GM21723 (cell line): ENCODE data around the gene EDNRA.
"Not testable (repeated sequence)": the region's sequence is repeated elsewhere in the genome, so short reads cannot be mapped to it uniquely, and the experiment has no call there.

Experiments used
- ATAC-seq: cut with Tn5 transposase; IDR thresholded peaks from one replicate; pipeline ENCODE4 v1.9.1; 2021; ENCODE audit warnings: mild to moderate bottlenecking, moderate library complexity; ENCODE audit not compliant: unreplicated experiment

Gene EDNRA

DNA sequence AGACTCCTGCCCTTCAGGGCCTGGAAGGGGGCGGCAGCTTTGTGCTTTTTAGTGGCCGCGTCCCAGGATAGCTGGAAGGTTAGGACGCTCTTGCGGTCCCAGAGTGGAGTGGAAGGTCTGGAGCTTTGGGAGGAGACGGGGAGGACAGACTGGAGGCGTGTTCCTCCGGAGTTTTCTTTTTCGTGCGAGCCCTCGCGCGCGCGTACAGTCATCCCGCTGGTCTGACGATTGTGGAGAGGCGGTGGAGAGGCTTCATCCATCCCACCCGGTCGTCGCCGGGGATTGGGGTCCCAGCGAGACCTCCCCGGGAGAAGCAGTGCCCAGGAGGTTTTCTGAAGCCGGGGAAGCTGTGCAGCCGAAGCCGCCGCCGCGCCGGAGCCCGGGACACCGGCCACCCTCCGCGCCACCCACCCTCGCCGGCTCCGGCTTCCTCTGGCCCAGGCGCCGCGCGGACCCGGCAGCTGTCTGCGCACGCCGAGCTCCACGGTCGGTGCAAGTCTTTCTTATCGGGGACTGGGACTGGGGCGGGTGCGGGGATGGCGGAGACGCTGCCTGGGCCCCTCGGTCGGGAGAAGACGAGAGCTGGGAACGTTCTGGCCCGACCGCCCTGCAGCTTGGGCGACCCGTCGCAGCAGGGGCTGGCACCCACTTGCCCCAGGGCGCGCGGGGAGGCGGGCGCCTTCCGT lies at the start of gene EDNRA:
EDNRA (plus strand) TSS at position 207 of the 686 bp plus-strand sequence. CDS start 4,585 bp downstream, outside the sequence.
- no peak for ATAC-seq

DNA sequence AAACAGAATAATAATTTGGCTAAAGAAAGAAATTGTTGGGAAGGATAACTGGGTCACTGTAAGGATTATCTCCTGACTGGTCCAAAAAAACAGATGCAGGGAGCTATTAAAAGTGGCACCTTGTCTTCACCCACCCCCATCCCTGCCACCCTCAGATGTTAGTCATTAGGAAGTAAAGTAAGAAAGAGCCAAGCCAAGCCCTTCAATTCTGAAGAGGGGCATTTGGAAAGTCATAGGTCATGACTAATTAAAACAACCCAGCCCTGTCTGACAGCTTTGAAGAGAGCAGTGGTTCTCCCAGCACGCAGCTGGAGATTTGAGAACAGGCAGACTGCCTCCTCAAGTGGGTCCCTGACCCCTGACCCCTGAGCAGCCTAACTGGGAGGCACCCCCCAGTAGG lies 46.5 kb upstream of the EDNRA start:
- not testable (repeated sequence) for ATAC-seq

DNA sequence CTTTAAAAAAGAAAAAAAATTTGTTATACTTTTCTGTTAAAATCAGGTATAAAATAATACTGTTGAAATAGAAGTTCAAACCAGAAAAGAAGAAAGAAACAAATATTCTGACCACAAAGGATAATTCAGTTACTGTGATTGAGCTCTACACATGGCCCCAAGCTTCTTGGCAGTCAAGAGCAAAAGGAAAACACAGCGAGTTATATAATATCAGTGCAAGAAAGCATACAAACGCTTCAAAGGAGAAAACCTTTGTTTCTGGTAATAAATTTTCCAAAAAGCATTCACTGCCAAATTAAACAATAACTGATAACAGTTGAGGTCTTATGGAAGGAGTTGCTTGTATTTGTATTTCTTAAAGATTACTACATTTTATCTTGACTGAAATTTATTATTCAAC lies 40.5 kb upstream of the EDNRA start:
- ATAC-seq, result no peak

DNA sequence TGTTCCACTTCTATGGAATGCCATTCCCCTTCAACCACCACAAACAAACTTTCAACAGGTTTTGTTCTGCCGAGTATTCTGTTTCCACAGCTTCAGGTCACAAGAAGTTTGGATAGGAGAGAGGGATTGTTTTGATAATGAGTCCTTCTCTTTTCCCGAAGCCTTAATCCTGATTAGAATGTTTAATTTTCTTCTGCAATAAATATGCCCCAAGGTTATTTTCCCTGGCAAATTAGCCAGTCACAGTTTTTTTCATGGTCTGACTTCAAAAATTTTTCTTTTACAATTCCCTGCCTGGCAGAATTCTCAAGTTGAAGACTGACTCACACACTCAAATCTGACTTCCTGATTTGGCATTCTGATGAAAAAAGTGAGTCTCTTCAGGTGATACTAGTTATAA lies 33.1 kb upstream of the EDNRA start:
- ATAC-seq, result no peak

DNA sequence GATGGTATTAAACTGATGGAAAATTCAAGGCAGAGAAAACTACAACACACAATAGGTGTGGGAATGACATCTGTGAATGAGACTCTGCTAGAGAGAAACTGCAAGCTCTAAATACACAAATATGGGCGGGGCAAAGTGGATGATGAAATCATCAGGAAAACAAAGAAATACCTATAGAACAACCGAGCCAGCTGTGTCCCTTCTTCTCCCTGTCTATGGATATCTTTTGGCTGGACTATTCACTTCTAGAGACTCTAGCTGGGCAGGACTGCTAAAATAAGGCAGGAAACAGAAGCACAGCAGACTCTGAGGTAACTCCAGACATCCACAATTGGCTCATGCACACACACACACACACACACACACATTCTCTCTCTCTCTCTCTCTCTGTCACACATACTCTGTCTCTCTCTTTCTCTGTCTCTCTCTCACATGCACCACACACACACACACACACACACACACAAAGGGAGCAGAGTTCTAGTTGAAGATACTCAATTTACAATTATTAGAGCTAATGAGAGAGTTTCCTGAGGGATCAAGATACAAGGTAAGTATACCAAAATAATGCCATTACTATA lies 27.2 kb upstream of the EDNRA start:
- ATAC-seq, result no peak

DNA sequence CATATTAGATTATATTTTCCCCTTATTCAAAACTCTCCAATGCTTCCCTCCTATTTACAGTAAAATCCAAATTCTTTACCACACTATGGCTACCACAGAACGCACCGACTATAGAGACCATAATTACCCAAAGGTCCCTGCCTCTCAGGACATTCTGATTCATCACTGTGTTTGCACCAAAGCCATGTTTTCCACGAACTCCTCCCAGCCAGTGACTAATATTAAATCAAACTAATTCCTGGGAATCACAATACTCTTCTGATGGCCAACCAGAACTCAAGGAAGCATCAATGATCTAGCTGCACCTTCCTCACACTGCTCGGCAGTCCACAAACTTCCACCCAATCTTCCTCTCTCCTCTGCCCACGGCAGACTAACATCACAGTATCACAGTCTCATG lies 24.2 kb upstream of the EDNRA start:
- ATAC-seq, result no peak

DNA sequence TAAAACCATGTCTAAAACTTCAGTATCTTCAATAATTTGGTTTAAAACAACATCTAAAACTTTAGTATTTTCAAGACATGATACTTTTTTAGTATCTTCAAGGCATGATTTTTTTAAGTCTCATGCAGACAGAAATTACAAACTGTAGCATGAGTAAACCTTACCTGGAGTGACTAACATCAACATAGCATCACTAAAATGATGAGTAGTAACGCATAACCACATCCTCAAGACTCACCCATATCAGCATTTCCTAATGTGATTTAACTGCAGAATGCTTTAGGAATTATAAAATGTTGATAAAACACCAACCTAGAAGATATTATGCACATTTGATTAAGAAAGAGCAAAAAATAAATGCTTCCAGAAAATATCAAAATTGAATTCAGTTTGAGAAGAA lies 19.7 kb upstream of the EDNRA start:
- ATAC-seq, result no peak

DNA sequence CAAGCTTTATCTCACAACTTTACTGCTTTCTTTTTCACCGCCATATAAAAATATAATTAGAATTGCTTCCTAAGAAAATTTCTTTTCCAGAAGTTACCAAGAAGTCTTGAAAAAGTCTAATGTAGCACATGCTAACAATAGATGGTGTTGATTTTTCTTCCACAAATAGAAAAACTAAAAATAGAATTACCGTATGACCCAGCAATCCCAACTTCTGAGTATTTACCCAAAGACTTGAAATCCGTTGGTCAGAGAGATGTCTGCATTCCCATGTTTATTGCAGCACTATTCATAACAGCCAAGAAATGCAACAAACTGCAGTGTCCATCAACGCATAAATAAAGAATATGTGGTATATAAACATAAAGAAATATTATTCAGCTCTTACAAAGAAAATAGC lies 17.8 kb upstream of the EDNRA start:
- ATAC-seq, result no peak

DNA sequence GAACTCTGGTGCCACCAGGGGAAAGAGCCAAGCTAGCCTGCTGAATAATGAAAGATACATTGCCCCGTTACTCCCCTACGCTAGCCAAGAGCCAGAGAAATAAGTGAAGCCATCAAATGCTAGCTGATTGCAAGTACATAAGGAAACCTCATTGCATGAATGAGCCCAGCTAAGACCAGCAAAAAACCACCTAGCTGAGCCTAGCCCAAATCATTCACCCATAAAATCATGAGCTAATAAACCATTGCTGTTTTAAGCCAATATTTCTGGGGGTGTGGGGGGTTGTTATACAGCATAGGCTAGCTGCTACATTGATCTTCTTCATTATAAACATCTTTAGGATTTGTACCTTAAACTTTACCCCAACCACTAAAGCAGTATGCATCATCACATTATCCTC lies 15.4 kb upstream of the EDNRA start:
- ATAC-seq, result no peak

DNA sequence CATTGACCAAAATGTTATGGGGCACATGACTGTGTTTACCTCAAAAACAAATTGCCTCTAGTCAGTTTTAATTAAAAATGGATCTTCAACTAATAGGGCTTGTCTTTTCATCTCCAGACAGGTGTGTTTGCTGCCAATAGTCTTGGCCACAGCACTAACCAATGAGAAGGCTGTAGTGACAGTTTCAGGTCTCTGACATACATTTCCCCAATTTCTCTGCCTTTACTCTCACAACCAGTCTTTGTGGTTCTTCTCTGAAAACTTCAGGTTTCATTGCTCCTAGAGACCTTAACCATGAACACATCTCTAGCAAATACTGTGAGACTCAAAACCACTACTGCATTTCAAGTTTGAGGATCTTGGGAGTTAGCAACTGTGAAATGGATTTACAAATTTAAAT lies 3.5 kb upstream of the EDNRA start:
- peak; percentile 72 for ATAC-seq

DNA sequence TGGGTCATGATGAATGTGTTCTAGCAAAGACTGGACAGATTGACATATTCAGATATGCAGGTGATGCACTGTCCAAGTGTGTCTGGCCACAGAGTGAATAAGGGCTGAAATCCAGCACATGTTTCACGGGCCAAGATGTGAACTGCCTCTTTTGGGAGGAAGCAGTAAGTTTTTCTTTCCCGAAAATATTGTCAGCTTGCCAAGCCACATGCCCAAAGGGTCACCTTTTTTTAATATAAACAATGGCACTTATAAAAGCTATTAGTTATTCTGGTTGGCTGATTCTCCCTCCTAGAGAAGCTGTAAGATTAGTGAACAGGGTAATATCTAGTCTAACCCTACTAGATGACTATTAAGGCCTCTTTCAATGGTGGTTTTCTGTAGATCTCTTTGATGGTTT lies 1.5 kb upstream of the EDNRA start:
- ATAC-seq, result no peak

DNA sequence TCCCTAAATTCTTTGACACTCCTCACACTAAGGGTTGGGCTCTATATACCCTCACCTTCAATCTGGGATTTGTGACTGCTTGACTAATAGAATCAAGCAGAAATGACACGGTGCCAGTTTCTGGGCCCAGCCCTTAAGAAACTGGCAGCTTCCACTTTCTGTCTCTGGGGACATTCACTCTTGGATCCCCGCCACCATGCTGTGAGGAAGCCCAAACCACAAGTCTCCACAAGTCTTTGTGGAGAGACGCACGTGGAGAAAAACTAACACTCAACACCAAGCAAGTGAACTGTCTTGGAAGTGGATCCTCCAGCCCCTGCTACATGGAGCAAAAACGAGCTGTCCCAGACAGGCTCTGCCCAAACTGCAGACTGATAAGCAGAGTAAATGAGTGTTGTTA lies 1.1 kb upstream of the EDNRA start:
- no peak for ATAC-seq

DNA sequence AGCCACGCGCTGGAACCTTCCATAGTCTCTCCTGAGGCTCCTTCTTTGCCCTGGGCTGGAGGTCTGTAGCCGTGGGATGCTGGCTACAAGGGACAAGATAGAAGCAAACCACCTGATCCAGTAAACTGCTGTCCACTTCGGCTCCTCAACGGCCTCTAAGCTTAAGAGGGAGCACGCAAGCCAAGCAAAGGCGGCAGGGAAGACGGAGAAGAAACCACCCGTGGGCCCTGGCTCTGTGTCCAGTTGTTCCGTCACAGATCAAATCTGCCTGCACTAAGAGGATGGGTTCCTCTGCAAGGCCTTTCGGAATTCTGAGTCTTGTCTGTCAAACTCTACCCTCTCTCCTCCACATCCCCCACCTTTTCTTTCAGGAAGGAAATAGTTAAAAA lies 401 bp upstream of the EDNRA start:
- no peak for ATAC-seq

DNA sequence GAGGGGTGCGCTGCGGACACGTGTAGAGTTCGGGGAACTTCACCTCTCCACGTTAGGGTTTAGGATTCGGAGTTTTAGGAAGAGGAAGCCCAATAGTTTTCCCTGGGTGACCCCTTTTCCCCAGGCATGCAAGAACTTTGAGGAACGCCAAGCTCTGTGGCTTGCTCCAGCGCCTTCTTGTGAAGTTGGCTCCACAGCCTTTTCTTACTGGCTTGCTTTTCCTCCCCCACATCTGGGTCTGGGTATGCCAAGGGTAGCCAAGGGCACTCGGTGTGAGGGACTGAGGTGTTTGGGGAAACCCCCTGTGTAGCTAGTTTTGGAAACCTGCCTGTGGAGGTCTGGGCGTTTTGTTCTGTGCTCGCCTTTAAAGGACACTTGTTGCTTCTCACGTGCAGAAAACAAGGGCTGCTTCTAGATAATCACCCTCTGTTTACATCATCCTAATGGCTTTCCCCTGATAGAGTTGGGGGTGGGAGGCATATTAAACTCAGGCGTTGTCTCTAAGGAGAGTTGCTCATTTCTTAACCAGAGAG lies 746 bp downstream of the EDNRA start:
- no peak for ATAC-seq

DNA sequence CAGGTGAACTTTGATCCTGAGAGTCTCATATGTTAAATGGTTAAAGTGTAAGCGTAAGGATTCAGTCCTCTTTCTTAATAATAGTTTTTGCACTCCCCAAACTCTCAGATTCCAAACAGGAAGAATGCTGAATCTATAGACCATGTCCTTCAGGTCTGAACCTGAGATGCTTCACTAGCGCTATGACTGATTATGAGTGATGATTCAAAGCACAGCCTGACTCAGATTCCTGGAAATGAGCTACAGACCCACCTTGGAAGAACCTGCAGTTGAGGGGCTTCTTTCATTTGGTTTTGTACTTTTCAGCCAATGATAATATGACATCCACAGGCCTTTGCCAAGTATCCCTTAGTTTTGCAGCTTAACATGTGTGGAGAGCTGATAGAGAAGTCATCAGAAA lies 1.4 kb downstream of the EDNRA start:
- no peak for ATAC-seq

DNA sequence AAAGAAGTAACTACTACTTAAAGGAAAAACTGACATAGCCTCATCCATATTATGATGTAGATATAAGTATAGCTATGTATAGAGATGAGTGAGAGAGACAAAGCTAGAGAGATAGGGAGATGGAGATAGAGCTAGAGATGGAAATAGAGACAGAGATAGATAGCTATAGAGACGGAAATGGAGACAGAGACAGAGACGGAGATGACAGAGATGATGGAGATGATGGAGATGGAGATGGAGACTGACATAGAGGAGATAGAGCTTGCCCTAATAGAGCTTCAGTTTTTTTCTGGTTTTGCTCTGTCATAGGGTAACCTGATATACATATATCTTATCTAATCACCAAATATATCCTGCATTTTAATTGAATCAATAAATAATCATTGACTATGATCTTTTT lies 4.3 kb downstream of the EDNRA start:
- ATAC-seq, result no peak

DNA sequence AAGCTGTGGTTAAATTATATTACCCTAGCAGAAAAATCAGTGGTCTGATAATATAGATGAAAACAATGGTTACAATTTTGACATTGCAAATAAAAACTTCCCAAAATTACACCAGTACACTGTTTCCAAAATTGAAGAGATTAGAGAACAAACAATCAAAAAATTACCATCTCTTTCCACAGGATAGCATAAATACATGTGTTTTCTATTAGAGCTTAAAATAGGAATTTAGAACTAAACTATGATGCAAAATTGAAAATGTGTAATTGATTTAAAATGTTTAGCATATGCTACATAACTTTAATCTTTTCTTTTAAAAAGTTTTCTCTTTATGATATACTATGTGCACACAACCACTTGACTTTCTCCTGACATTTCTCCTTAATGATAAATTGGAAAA lies 6.7 kb downstream of the EDNRA start:
- ATAC-seq, result no peak

DNA sequence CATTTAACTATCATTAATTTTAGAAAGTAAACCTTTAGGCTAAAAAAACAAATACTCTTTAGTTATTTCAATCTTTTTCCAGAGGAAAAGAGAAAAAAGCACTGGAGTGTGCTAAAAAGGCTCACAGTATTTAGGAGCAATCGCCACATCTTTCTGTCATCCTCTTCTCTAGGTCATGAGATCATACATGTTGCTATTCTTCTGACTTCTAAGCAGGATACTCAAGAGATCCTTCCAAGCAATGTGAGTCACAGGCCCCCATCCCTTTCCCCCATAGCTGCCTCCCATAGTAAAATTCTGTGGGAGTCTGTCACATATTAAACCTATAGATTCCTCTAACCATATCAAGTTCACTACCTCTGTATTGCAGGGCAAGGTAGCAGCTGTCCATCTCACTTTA lies 7.7 kb downstream of the EDNRA start:
- ATAC-seq, result no peak

DNA sequence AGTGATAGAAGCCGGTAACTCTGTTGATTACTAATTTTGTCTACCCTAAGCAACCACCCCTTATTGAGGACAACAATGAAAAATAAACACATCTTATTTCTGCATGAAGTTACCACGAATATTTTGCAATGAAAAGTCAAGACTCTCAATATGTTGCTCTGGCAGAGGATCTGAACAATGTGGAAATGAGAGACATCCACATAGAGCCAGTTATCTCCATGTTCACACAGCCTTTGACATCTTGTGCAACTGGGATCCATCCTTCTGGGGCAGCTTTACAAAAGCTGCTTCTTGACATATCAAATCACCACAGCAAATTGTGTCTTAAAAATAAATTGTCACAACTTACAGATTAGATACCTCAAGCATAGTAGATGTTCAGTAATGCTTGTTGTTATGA lies 10.2 kb downstream of the EDNRA start:
- no peak for ATAC-seq

DNA sequence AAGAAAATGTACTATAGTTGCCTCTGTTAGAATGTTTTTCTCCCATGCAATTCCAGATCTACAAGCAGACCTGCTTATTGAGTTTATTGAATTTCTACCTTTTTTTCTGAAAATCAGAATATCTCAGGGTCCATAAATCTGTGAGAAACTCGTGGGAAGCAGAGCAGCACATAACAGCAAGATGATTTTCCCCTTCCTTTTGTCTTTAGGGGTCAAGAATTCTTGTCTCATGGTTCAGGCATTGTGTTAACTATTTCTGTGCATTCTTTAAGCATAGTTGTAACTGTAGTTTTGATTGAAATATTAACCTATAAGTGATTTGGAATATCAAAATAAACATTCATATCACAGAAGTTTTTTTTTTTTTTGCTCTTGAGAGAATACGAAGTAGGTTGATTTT lies 11.4 kb downstream of the EDNRA start:
- ATAC-seq, result no peak

DNA sequence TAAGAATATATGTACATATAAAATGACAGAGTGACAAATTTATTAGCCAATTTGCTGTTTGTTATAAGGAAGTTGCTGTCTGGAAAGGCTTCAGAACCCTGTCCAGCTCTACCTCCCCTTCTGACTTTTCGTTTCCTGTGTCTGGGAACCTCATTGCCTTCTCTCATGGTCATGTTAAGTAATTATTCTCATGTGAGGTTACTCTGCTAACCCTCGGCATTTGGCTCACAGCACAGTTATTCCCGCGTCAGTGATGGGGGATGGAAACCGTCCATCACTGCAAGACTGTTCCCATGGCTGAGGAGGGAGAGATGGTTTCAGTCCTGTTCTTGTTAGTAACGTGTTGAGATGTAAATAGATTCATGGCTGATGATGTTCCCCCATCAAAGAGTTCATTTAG lies 11.9 kb downstream of the EDNRA start:
- no peak for ATAC-seq

DNA sequence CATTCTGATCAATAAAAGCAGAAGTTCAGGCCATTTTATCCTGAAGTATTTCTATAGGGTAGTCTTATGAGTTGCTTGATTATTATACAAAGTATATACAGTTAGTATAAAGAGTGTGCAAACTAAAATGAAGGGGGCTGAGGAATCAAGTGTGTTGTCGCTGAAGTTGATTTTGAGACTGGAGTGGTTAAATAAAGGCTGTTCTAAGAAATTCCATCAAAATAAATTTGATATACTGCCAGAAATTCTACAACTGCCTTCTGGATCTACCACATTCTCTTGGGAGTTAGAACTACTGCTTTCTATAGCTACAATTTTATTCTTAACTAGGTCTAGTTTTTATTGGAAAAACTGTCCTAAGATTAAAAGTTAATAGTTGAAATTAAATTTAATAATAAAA lies 12.4 kb downstream of the EDNRA start:
- ATAC-seq, result no peak

DNA sequence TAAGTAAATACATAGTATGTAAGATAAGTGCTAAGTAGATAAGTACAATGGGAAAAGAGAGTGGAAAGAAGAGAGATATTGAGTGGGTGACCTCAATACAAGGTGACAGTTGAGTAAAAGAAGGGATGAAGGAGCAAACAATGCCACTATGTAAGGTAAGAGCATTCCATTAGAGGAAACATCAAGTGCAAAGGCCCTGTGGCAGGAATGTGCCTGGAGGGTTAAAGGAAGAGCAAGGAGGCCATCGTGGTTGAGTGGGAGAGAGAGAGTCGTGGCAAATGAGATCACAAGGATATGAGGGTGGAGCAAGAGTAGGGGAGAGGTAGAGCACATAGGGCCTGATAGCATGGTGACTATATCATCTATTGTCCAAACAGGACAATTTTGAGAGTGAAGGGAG lies 13.4 kb downstream of the EDNRA start:
- ATAC-seq, result no peak
